Measurements from ENCODE around the gene VPS72.

DNA sequence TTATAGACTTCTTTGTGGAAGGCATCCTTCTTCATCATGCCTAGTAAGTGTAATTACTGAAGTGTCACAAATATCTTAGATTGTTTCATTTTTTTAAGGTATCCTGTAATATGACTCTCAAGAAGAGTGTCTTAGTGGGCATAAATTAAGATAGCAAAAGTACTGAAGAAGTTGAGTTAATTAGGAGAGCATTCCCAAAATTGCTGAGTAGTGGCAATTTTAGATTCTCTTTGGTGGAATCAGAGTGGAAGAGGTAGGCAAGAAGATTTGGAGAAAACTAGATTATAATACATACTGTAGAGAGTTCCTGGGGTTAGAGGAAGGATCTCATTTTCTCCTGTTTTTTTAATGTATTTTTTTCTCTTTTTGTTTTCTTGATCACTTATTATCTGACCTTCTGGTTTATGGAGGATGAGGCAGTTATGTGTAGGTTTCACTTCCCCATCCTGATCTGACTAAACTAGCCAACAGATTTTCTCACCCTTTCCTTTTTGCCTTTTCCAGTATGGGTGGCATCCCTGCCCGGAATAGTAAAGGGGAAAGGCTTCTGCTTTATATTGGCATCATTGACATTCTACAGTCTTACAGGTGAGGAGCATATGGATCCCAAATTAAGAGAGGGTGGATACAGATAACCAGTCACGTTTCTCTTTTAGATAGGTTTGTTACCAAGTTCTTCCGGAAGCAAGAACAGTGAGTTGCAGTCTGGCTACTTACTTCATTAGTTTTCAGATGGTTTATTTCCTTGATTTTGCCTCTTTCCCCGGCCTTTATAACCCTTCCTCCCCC, 47.9 kb upstream of the VPS72 start:
- TF ChIP-seq CTCF (IDR thresholded peaks at IDR 0.05) (no peak), FOXJ3 (CRISPR knock-in tag; IDR thresholded peaks at IDR 0.05) (no peak), EP300 (IDR thresholded peaks at IDR 0.05; ENCODE audit: borderline replicate concordance in 1 of 2, low read depth in 1 of 2, low read length in 1 of 2) (no peak), CHD2 (IDR thresholded peaks at IDR 0.05; ENCODE audit: low read length, partially characterized antibody) (no peak), USF2 (IDR thresholded peaks at IDR 0.05; ENCODE audit: borderline replicate concordance, low read depth, low read length) (no peak), EZH2phosphoT487 (IDR thresholded peaks at IDR 0.05; ENCODE audit: borderline replicate concordance, low read depth) (no peak), RXRA (IDR thresholded peaks at IDR 0.05; ENCODE audit: borderline replicate concordance, low read depth) (no peak), RFX5 (IDR thresholded peaks at IDR 0.05; ENCODE audit: low read length) (no peak), RAD21 (IDR thresholded peaks at IDR 0.05; ENCODE audit: low read length) (no peak), SIN3A (IDR thresholded peaks at IDR 0.05; ENCODE audit: borderline replicate concordance, low read depth, low read length) (no peak)

Measured in SK-N-SH (cell line).